ENCODE data around the gene FRMPD1. TPM values are rescaled to one million over a fixed set of nuclear protein-coding genes. Genes with fewer than 3 reads are reported as not detected.

The FRMPD1 gene
- total RNA-seq, 1 donor = not detected

GRCh38 chr9:37608250-37608649 is 42.5 kb upstream of the FRMPD1 start:
- Histone ChIP-seq H3K27ac (ENCODE audit: low read depth, low read length) (no peak overlapping the region), H3K4me1 (ENCODE audit: insufficient read depth, low read length) (no peaks in the 10 kb centered on the region), H3K4me2 (ENCODE audit: insufficient read depth, low read length) (no peak overlapping the region), H3K4me3 (ENCODE audit: insufficient read depth, low read length) (no peak overlapping the region), H3K36me3 (ENCODE audit: insufficient read depth, low read length) (no peaks in the 10 kb centered on the region), H2AFZ (ENCODE audit: low read length) (no peak overlapping the region), H3K79me2 (ENCODE audit: insufficient read depth, low read length) (no peaks in the 10 kb centered on the region), H3K9me3 (ENCODE audit: low read depth, low read length) (no peaks in the 10 kb centered on the region), H3K27me3 (ENCODE audit: insufficient read depth, low read length) (peaks cover 30% of the 10 kb centered on the region), H4K20me1 (ENCODE audit: insufficient read depth, low read length) (no peaks in the 10 kb centered on the region)
- no peak for DNase-seq (ENCODE audit: insufficient read length, low spot score, missing footprints)
- no peak for TF ChIP-seq CTCF (IDR thresholded peaks at IDR 0.05; ENCODE audit: extremely low read depth, low read depth, low read length)

GRCh38 chr9:37609735-37610397 is 40.9 kb upstream of the FRMPD1 start:
- DNase-seq (ENCODE audit: insufficient read length, low spot score, missing footprints) = no peak
- H3K27ac ChIP-seq (ENCODE audit: low read depth, low read length) = no peak overlapping the region
- TF ChIP-seq CTCF (IDR thresholded peaks at IDR 0.05; ENCODE audit: extremely low read depth, low read depth, low read length) = no peak
- no peaks in the 10 kb centered on the region for H4K20me1 ChIP-seq (ENCODE audit: insufficient read depth, low read length)
- H2AFZ ChIP-seq (ENCODE audit: low read length) = no peak overlapping the region
- no peaks in the 10 kb centered on the region for H3K36me3 ChIP-seq (ENCODE audit: insufficient read depth, low read length)
- H3K4me3 ChIP-seq (ENCODE audit: insufficient read depth, low read length) = no peak overlapping the region
- peaks cover 34% of the 10 kb centered on the region for H3K27me3 ChIP-seq (ENCODE audit: insufficient read depth, low read length)
- H3K4me1 ChIP-seq (ENCODE audit: insufficient read depth, low read length) = no peaks in the 10 kb centered on the region
- no peaks in the 10 kb centered on the region for H3K9me3 ChIP-seq (ENCODE audit: low read depth, low read length)
- no peak overlapping the region for H3K4me2 ChIP-seq (ENCODE audit: insufficient read depth, low read length)
- no peaks in the 10 kb centered on the region for H3K79me2 ChIP-seq (ENCODE audit: insufficient read depth, low read length)

- TF ChIP-seq CTCF (IDR thresholded peaks at IDR 0.05; ENCODE audit: extremely low read depth, low read depth, low read length) = no peak
- H3K9me3 ChIP-seq (ENCODE audit: low read depth, low read length) = no peaks in the 10 kb centered on the region
- H3K79me2 ChIP-seq (ENCODE audit: insufficient read depth, low read length) = no peaks in the 10 kb centered on the region
- no peak overlapping the region for H2AFZ ChIP-seq (ENCODE audit: low read length)
- no peaks in the 10 kb centered on the region for H4K20me1 ChIP-seq (ENCODE audit: insufficient read depth, low read length)
- H3K27ac ChIP-seq (ENCODE audit: low read depth, low read length) = no peak overlapping the region
- H3K36me3 ChIP-seq (ENCODE audit: insufficient read depth, low read length) = no peaks in the 10 kb centered on the region
- no peak for DNase-seq (ENCODE audit: insufficient read length, low spot score, missing footprints)
- no peak overlapping the region for H3K4me2 ChIP-seq (ENCODE audit: insufficient read depth, low read length)
- H3K4me3 ChIP-seq (ENCODE audit: insufficient read depth, low read length) = no peak overlapping the region
- no peaks in the 10 kb centered on the region for H3K4me1 ChIP-seq (ENCODE audit: insufficient read depth, low read length)
- H3K27me3 ChIP-seq (ENCODE audit: insufficient read depth, low read length) = peaks cover 34% of the 10 kb centered on the region
Measured at GRCh38 chr9:37611014-37611413, 39.7 kb upstream of the FRMPD1 start.

- no peaks in the 10 kb centered on the region for H3K9me3 ChIP-seq (ENCODE audit: low read depth, low read length)
- H3K79me2 ChIP-seq (ENCODE audit: insufficient read depth, low read length) = no peaks in the 10 kb centered on the region
- H3K27ac ChIP-seq (ENCODE audit: low read depth, low read length) = no peak overlapping the region
- H3K4me3 ChIP-seq (ENCODE audit: insufficient read depth, low read length) = no peak overlapping the region
- TF ChIP-seq CTCF (IDR thresholded peaks at IDR 0.05; ENCODE audit: extremely low read depth, low read depth, low read length) = no peak
- DNase-seq (ENCODE audit: insufficient read length, low spot score, missing footprints) = no peak
- no peaks in the 10 kb centered on the region for H4K20me1 ChIP-seq (ENCODE audit: insufficient read depth, low read length)
- no peak overlapping the region for H2AFZ ChIP-seq (ENCODE audit: low read length)
- H3K4me2 ChIP-seq (ENCODE audit: insufficient read depth, low read length) = no peak overlapping the region
- no peaks in the 10 kb centered on the region for H3K36me3 ChIP-seq (ENCODE audit: insufficient read depth, low read length)
- peaks cover 34% of the 10 kb centered on the region for H3K27me3 ChIP-seq (ENCODE audit: insufficient read depth, low read length)
- H3K4me1 ChIP-seq (ENCODE audit: insufficient read depth, low read length) = no peaks in the 10 kb centered on the region
Measured at GRCh38 chr9:37611961-37612360, 38.8 kb upstream of the FRMPD1 start.

Measured in osteoblast (primary cell).